Measurements from ENCODE around the gene PCDHGC4. TPM values are rescaled to one million over a fixed set of nuclear protein-coding genes. Genes with fewer than 3 reads are reported as not detected.

PCDHGC4 gene
- polyA plus RNA-seq, 1 donor from 2014 or later: not detected

GRCh38 chr5:141484310-141484640, 555 bp upstream of the PCDHGC4 start:
- Mint-ChIP-seq H3K4me1 (peaks cover 8 to 32% (median 14%) of the 10 kb centered on the region in 3 donors), H3K9me3 (no peaks in the 10 kb centered on the region), H3K36me3 (no peaks in the 10 kb centered on the region), H3K4me3 (peak overlapping the region; percentile 7 to 90 (median 75)), H3K27ac (no peak overlapping the region), H3K27me3 (peaks cover 24% of the 10 kb centered on the region)

GRCh38 chr5:141485321-141486055, 658 bp downstream of the PCDHGC4 start:
- Mint-ChIP-seq H3K4me3 (peak overlapping the region; percentile 7 to 90 (median 75)), H3K36me3 (no peaks in the 10 kb centered on the region)

GRCh38 chr5:141486091-141486490, 1.3 kb downstream of the PCDHGC4 start:
- Mint-ChIP-seq H3K36me3 (peaks cover 3% of the 10 kb centered on the region), H3K27me3 (peaks cover 40% of the 10 kb centered on the region), H3K9me3 (no peaks in the 10 kb centered on the region)

More at GRCh38 chr5:141485321-141486055, 658 bp downstream of the PCDHGC4 start:
- Mint-ChIP-seq H3K27ac (peak overlapping the region in 1 of 3 donors; percentile 35), H3K27me3 (peaks cover 34% of the 10 kb centered on the region), H3K4me1 (peaks cover 8 to 32% (median 14%) of the 10 kb centered on the region in 3 donors), H3K9me3 (no peaks in the 10 kb centered on the region)

GRCh38 chr5:141487131-141487530, 2.3 kb downstream of the PCDHGC4 start:
- Mint-ChIP-seq H3K9me3 (no peaks in the 10 kb centered on the region), H3K4me1 (peaks cover 13 to 36% (median 25%) of the 10 kb centered on the region in 3 donors), H3K27me3 (peaks cover 45% of the 10 kb centered on the region), H3K27ac (no peak overlapping the region), H3K36me3 (peaks cover 3% of the 10 kb centered on the region), H3K4me3 (no peak overlapping the region)

More at GRCh38 chr5:141486091-141486490, 1.3 kb downstream of the PCDHGC4 start:
- Mint-ChIP-seq H3K4me1 (peaks cover 11 to 35% (median 20%) of the 10 kb centered on the region in 3 donors), H3K4me3 (peak overlapping the region in 1 of 4 donors; percentile 19), H3K27ac (no peak overlapping the region)

- Mint-ChIP-seq H3K9me3 (no peaks in the 10 kb centered on the region), H3K4me1 (peaks cover 14 to 36% (median 21%) of the 10 kb centered on the region in 3 donors), H3K36me3 (peaks cover 3% of the 10 kb centered on the region), H3K27me3 (peaks cover 37% of the 10 kb centered on the region), H3K27ac (no peak within 1 kb of the TSS), H3K4me3 (peak within 1 kb of the TSS in 1 of 4 donors; percentile 60)
These were observed 4.0 kb downstream of the PCDHGC4 start, which contains the start of gene PCDHGC5 for GRCh38 chr5:141488591-141489561. Gene PCDHGC5 (plus strand): TSS chr5:141489081. CDS start chr5:141489241, 160 bp downstream.

- Mint-ChIP-seq H3K9me3 (no peaks in the 10 kb centered on the region), H3K4me3 (peak overlapping the region in 2 of 4 donors; percentile 39 to 73), H3K4me1 (peaks cover 7 to 28% (median 15%) of the 10 kb centered on the region in 3 donors), H3K27me3 (peaks cover 39% of the 10 kb centered on the region), H3K36me3 (peaks cover 3% of the 10 kb centered on the region), H3K27ac (no peak overlapping the region)
These were observed 5.0 kb downstream of the PCDHGC4 start for GRCh38 chr5:141489841-141490240.

GRCh38 chr5:141490271-141490670, 5.4 kb downstream of the PCDHGC4 start:
- H3K4me1 Mint-ChIP-seq: peaks cover 7 to 25% (median 12%) of the 10 kb centered on the region in 3 donors
- H3K9me3 Mint-ChIP-seq: no peaks in the 10 kb centered on the region
- peaks cover 3% of the 10 kb centered on the region for H3K36me3 Mint-ChIP-seq
- H3K27ac Mint-ChIP-seq: peak overlapping the region in 1 of 3 donors; percentile 29
- peaks cover 35% of the 10 kb centered on the region for H3K27me3 Mint-ChIP-seq
- peak overlapping the region in 3 of 4 donors; percentile 39 to 81 (median 73) for H3K4me3 Mint-ChIP-seq

- peaks cover 3% of the 10 kb centered on the region for H3K36me3 Mint-ChIP-seq
- peaks cover 32% of the 10 kb centered on the region for H3K27me3 Mint-ChIP-seq
- H3K9me3 Mint-ChIP-seq: no peaks in the 10 kb centered on the region
- peak overlapping the region; percentile 34 to 86 (median 56) for H3K4me3 Mint-ChIP-seq
- peak overlapping the region in 2 of 3 donors; percentile 29 to 81 for H3K27ac Mint-ChIP-seq
- H3K4me1 Mint-ChIP-seq: peaks cover 10 to 27% (median 15%) of the 10 kb centered on the region in 3 donors
These were observed 5.9 kb downstream of the PCDHGC4 start for GRCh38 chr5:141490771-141491170.

- Mint-ChIP-seq H3K27me3 (peaks cover 32% of the 10 kb centered on the region), H3K4me1 (peaks cover 11 to 25% (median 15%) of the 10 kb centered on the region in 3 donors), H3K36me3 (peaks cover 3% of the 10 kb centered on the region), H3K9me3 (no peaks in the 10 kb centered on the region), H3K27ac (peak overlapping the region in 2 of 3 donors; percentile 33 to 39), H3K4me3 (peak overlapping the region; percentile 71 to 93 (median 86))
These were observed 6.7 kb downstream of the PCDHGC4 start for GRCh38 chr5:141491323-141492167.

GRCh38 chr5:141492168-141492885, 7.5 kb downstream of the PCDHGC4 start:
- Mint-ChIP-seq H3K36me3 (peaks cover 3% of the 10 kb centered on the region), H3K4me1 (peaks cover 11 to 23% (median 15%) of the 10 kb centered on the region in 3 donors), H3K27ac (peak overlapping the region in 2 of 3 donors; percentile 33 to 47), H3K4me3 (peak overlapping the region; percentile 71 to 93 (median 86)), H3K9me3 (no peaks in the 10 kb centered on the region), H3K27me3 (peaks cover 31% of the 10 kb centered on the region)

- H3K27me3 Mint-ChIP-seq: peaks cover 33% of the 10 kb centered on the region
- no peak overlapping the region for H3K27ac Mint-ChIP-seq
- H3K36me3 Mint-ChIP-seq: peaks cover 7% of the 10 kb centered on the region
- peaks cover 11 to 16% (median 15%) of the 10 kb centered on the region in 3 donors for H3K4me1 Mint-ChIP-seq
- peaks cover 0 to 2% (median 0%) of the 10 kb centered on the region in 3 donors for H3K9me3 Mint-ChIP-seq
- H3K4me3 Mint-ChIP-seq: peak overlapping the region in 2 of 4 donors; percentile 8 to 71
These were observed 8.9 kb downstream of the PCDHGC4 start for GRCh38 chr5:141493500-141494422.

- Mint-ChIP-seq H3K27me3 (peaks cover 26% of the 10 kb centered on the region), H3K36me3 (peaks cover 7% of the 10 kb centered on the region), H3K4me3 (peak overlapping the region in 1 of 4 donors; percentile 2), H3K27ac (peak overlapping the region in 1 of 3 donors; percentile 67), H3K4me1 (peaks cover 14 to 16% (median 15%) of the 10 kb centered on the region in 3 donors), H3K9me3 (peaks cover 0 to 2% (median 0%) of the 10 kb centered on the region in 3 donors)
These were observed 10.1 kb downstream of the PCDHGC4 start for GRCh38 chr5:141494761-141495452.
